Measurements from ENCODE around the gene STK33. TPM values are rescaled to one million over a fixed set of nuclear protein-coding genes. Genes with fewer than 3 reads are reported as not detected.
A peak's percentile ranks its signal among the peaks of the same experiment; 100 is the strongest.

The STK33 gene
- total and polyA plus RNA-seq, 2 of the 13 experiments (the other 11 are each of a cell fraction or from before 2014, with no cell fraction given) = 2.7 to 12.6 TPM

GRCh38 chr11:8567602-8568198, 26.3 kb downstream of the STK33 start:
- Histone ChIP-seq H3K4me2 (ENCODE audit: low read depth, low read length) (no peak overlapping the region), H3K4me1 (ENCODE audit: insufficient read depth, low read length) (no peaks in the 10 kb centered on the region), H3K9ac (ENCODE audit: insufficient read depth, low read depth, low read length) (no peak overlapping the region), H3K79me2 (ENCODE audit: insufficient read depth, low read length) (no peaks in the 10 kb centered on the region), H3K4me3 (replicated peaks in 1 of 3; ENCODE audit: insufficient read depth in 1 of 3, low read depth in 2 of 3, low read length in 3 of 3) (no peak overlapping the region), H4K20me1 (ENCODE audit: insufficient read depth, low read length) (no peaks in the 10 kb centered on the region), H3K9me3 (ENCODE audit: low read length) (no peaks in the 10 kb centered on the region), H3K27ac (ENCODE audit: extremely low read length, insufficient read depth, low read length) (no peak overlapping the region), H3K27me3 (ENCODE audit: control insufficient read depth in 1 of 2, insufficient read depth in 2 of 2, low read length in 2 of 2) (no peaks in the 10 kb centered on the region), H3K36me3 (replicated peaks in 1 of 2; ENCODE audit: control insufficient read depth in 1 of 2, insufficient read depth in 2 of 2, low read length in 2 of 2) (no peaks in the 10 kb centered on the region), H2AFZ (ENCODE audit: low read length) (no peak overlapping the region)
- FAIRE-seq (no peak), DNase-seq (ENCODE audit: low spot score) (no peak), ATAC-seq (no peak)
- TF ChIP-seq ZNF737 (CRISPR knock-in tag; IDR thresholded peaks at IDR 0.05; ENCODE audit: borderline replicate concordance) (no peak), KDM5B (CRISPR knock-in tag; IDR thresholded peaks at IDR 0.05; ENCODE audit: borderline replicate concordance) (no peak)
- POLR2A ChIA-PET = no interaction called here
- no TSS peak for BruUV-seq (replicated peaks)
- 40% methylated on average over 2 of the region's 2 CpGs for WGBS (ENCODE audit: low lambda C conversion rate)
- intact Hi-C loops (cut with micrococcal nuclease; ENCODE audit: unreplicated experiment) = no loop called here
- in situ Hi-C loops (cut with HindIII; ENCODE audit: extremely low pct_ligation_motif_present, low pct_unique_long_range_greater_than_20kb) = loop anchor here (5.0 kb wide), 2 partner anchors 230 to 340 kb away; no protein-coding TSS in a partner anchor
- CTCF ChIA-PET (ENCODE audit: low intra/inter-chr PET ratio, low total read pairs) = interaction anchor here (1.6 to 2.6 kb wide), 4 partner anchors 230 to 342 kb away, joined by 5 to 16 read pairs (median 10); no protein-coding TSS in a partner anchor

GRCh38 chr11:8566613-8567210, 27.3 kb downstream of the STK33 start:
- H3K9ac ChIP-seq (ENCODE audit: insufficient read depth, low read depth, low read length) = no peak overlapping the region
- H3K79me2 ChIP-seq (ENCODE audit: insufficient read depth, low read length) = no peaks in the 10 kb centered on the region
- intact Hi-C loops (cut with micrococcal nuclease; ENCODE audit: unreplicated experiment) (loop anchor here (1.0 kb wide), 3 partner anchors 182 to 341 kb away; no protein-coding TSS in a partner anchor), in situ Hi-C loops (cut with HindIII; ENCODE audit: extremely low pct_ligation_motif_present, low pct_unique_long_range_greater_than_20kb) (loop anchor here (5.0 kb wide), 2 partner anchors 229 to 339 kb away; no protein-coding TSS in a partner anchor)
- 0 out of 2 replicates have a peak, but pooled peaks have one; percentile 20 for TF ChIP-seq ZNF263 (CRISPR knock-in tag; IDR thresholded peaks at IDR 0.05)
- TF ChIP-seq RAD21 (CRISPR knock-in tag; IDR thresholded peaks at IDR 0.05) = 0 out of 2 replicates have a peak, but pooled peaks have one; percentile 40
- TF ChIP-seq PAF1 (CRISPR knock-in tag; IDR thresholded peaks at IDR 0.05) = no peak
- no peak for TF ChIP-seq SIX4 (CRISPR knock-in tag; IDR thresholded peaks at IDR 0.05)
- peak; percentile 48 for TF ChIP-seq SMC3 (IDR thresholded peaks at IDR 0.05; ENCODE audit: low read length)
- peak; percentile 79 for TF ChIP-seq STAG1 (CRISPR knock-in tag; IDR thresholded peaks at IDR 0.05)
- peak; percentile 64 for TF ChIP-seq CTCF (CRISPR knock-in tag; IDR thresholded peaks at IDR 0.05)
- H3K9me3 ChIP-seq (ENCODE audit: low read length) = peaks cover 6% of the 10 kb centered on the region
- no peak overlapping the region for H3K4me2 ChIP-seq (ENCODE audit: low read depth, low read length)
- no peak overlapping the region for H2AFZ ChIP-seq (ENCODE audit: low read length)
- DNase-seq (ENCODE audit: low spot score) = peak; percentile 23
- no peaks in the 10 kb centered on the region for H3K4me1 ChIP-seq (ENCODE audit: insufficient read depth, low read length)
- no peak overlapping the region for H3K4me3 ChIP-seq (replicated peaks in 1 of 3; ENCODE audit: insufficient read depth in 1 of 3, low read depth in 2 of 3, low read length in 3 of 3)
- POLR2A ChIA-PET = no interaction called here
- H4K20me1 ChIP-seq (ENCODE audit: insufficient read depth, low read length) = no peaks in the 10 kb centered on the region
- no peaks in the 10 kb centered on the region for H3K27me3 ChIP-seq (ENCODE audit: control insufficient read depth in 1 of 2, insufficient read depth in 2 of 2, low read length in 2 of 2)
- CTCF ChIA-PET (ENCODE audit: low intra/inter-chr PET ratio, low total read pairs) = interaction anchor here (1.6 to 2.6 kb wide), 4 partner anchors 229 to 341 kb away, joined by 5 to 16 read pairs (median 10); no protein-coding TSS in a partner anchor
- H3K27ac ChIP-seq (ENCODE audit: extremely low read length, insufficient read depth, low read length) = no peak overlapping the region
- no TSS peak for BruUV-seq (replicated peaks)
- no peaks in the 10 kb centered on the region for H3K36me3 ChIP-seq (replicated peaks in 1 of 2; ENCODE audit: control insufficient read depth in 1 of 2, insufficient read depth in 2 of 2, low read length in 2 of 2)
- peak; percentile 44; the same call in 2 of the 3 replicates for ATAC-seq
- FAIRE-seq = no peak
- WGBS (ENCODE audit: low lambda C conversion rate) = 18% methylated on average over 5 of the region's 5 CpGs
